Astrocyte (in vitro differentiated cells and primary cell): ENCODE measurements around the gene DPAGT1. TPM values are rescaled to one million over a fixed set of nuclear protein-coding genes. Genes with fewer than 3 reads are reported as not detected.

Source experiments
- DNase-seq: peaks from one replicate; pipeline ENCODE4 v3.0.0-alpha.2; 2010; ENCODE audit warnings: low read depth
- FAIRE-seq: peaks from 2 replicates; lab custom pipeline; 2011; peaks lifted over from hg19 to GRCh38; lab: Jason Lieb, UNC
- H2AFZ ChIP-seq: 2 replicates; pipeline ENCODE4 v1.6.0; 2012; ENCODE audit warnings: low read depth, low read length, inconsistent platforms
- H3K27ac ChIP-seq: 2 replicates; pipeline ENCODE4 v1.5.1; 2011; ENCODE audit warnings: low read depth, low read length, inconsistent platforms
- H3K27me3 ChIP-seq: 2 replicates; pipeline ENCODE4 v1.6.0; 2011; ENCODE audit warnings: low read length, inconsistent platforms; ENCODE audit not compliant: insufficient read depth
- H3K36me3 ChIP-seq: 2 replicates; pipeline ENCODE4 v1.5.1; 2011; ENCODE audit warnings: low read length, inconsistent platforms; ENCODE audit not compliant: insufficient read depth
- H3K4me1 ChIP-seq: 2 replicates; pipeline ENCODE4 v1.5.1; 2011; ENCODE audit warnings: low read length, inconsistent platforms; ENCODE audit not compliant: insufficient read depth
- H3K4me2 ChIP-seq: 2 replicates; pipeline ENCODE4 v1.6.0; 2012; ENCODE audit warnings: low read length, inconsistent platforms
- H3K4me3 ChIP-seq: 2 replicates; pipeline ENCODE4 v1.5.1; 2011; ENCODE audit warnings: low read depth, mild to moderate bottlenecking, low read length, inconsistent platforms; ENCODE audit not compliant: insufficient read depth
- H3K79me2 ChIP-seq: 2 replicates; pipeline ENCODE4 v1.6.0; 2012; ENCODE audit warnings: mild to moderate bottlenecking, low read length, inconsistent platforms; ENCODE audit not compliant: insufficient read depth
- H3K9ac ChIP-seq: 2 replicates; pipeline ENCODE4 v1.6.0; 2012; ENCODE audit warnings: mild to moderate bottlenecking, low read length, inconsistent platforms
- H3K9me3 ChIP-seq: 2 replicates; pipeline ENCODE4 v1.5.1; 2012; ENCODE audit warnings: low read depth, mild to moderate bottlenecking, low read length, inconsistent platforms; ENCODE audit not compliant: insufficient read depth
- H4K20me1 ChIP-seq: 2 replicates; pipeline ENCODE4 v1.6.0; 2012; ENCODE audit warnings: low read length, inconsistent platforms; ENCODE audit not compliant: insufficient read depth
- H3K27ac Mint-ChIP-seq: one replicate; pipeline ENCODE4 v1.8.0; 2021; ENCODE audit warnings: mild to moderate bottlenecking, mixed read lengths; ENCODE audit not compliant: unreplicated experiment
- H3K27me3 Mint-ChIP-seq: one replicate; pipeline ENCODE4 v1.8.0; 2021; ENCODE audit warnings: low read depth, mixed read lengths; ENCODE audit not compliant: unreplicated experiment
- H3K36me3 Mint-ChIP-seq: one replicate; pipeline ENCODE4 v1.8.0; 2021; ENCODE audit warnings: low read depth, mixed read lengths; ENCODE audit not compliant: unreplicated experiment
- H3K4me1 Mint-ChIP-seq: one replicate; pipeline ENCODE4 v1.8.0; 2021; ENCODE audit warnings: low read depth, mixed read lengths; ENCODE audit not compliant: unreplicated experiment
- H3K4me3 Mint-ChIP-seq: one replicate; pipeline ENCODE4 v1.8.0; 2021; ENCODE audit warnings: mild to moderate bottlenecking, moderate library complexity, mixed read lengths; ENCODE audit not compliant: unreplicated experiment
- H3K9me3 Mint-ChIP-seq: one replicate; pipeline ENCODE4 v1.8.0; 2021; ENCODE audit warnings: mild to moderate bottlenecking, mixed read lengths; ENCODE audit not compliant: unreplicated experiment
- CTCF ChIP-seq: IDR thresholded peaks from 2 replicates; pipeline ENCODE4 v1.5.1; 2011; ENCODE audit warnings: low read depth, mild to moderate bottlenecking, inconsistent platforms, low read length, moderate library complexity; ENCODE audit not compliant: insufficient read depth
- EZH2 ChIP-seq: IDR thresholded peaks from 2 replicates; pipeline ENCODE4 v1.6.1; 2012; ENCODE audit warnings: mild to moderate bottlenecking, low read length, inconsistent platforms; ENCODE audit not compliant: insufficient read depth
- total RNA-seq: library from RNA; stranded (reverse); gene quantifications from 2 replicates; pipeline ENCODE4 v1.2.1, GENCODE V29; 2021

Gene DPAGT1
- total RNA-seq, 1 donor from 2014 or later: 44.1 TPM

- H3K4me1 Mint-ChIP-seq: peaks cover 7% of the 10 kb centered on the region
- H3K4me2 ChIP-seq: no peak overlapping the region
- H3K27ac Mint-ChIP-seq: no peak overlapping the region
- FAIRE-seq (no peak), DNase-seq (no peak)
- no peaks in the 10 kb centered on the region for H3K79me2 ChIP-seq
- no peak overlapping the region for H3K4me3 Mint-ChIP-seq
- H4K20me1 ChIP-seq: no peaks in the 10 kb centered on the region
- no peaks in the 10 kb centered on the region for H3K27me3 ChIP-seq
- no peak overlapping the region for H3K9ac ChIP-seq
- H2AFZ ChIP-seq: no peak overlapping the region
- TF ChIP-seq EZH2 (no peak), CTCF (no peak)
- peaks cover 10% of the 10 kb centered on the region for H3K36me3 ChIP-seq
- peaks cover 25% of the 10 kb centered on the region for H3K36me3 Mint-ChIP-seq
- H3K4me1 ChIP-seq: peaks cover 9% of the 10 kb centered on the region
- no peaks in the 10 kb centered on the region for H3K9me3 Mint-ChIP-seq
- H3K27me3 Mint-ChIP-seq: no peaks in the 10 kb centered on the region
- H3K4me3 ChIP-seq: no peak overlapping the region
- H3K9me3 ChIP-seq: no peaks in the 10 kb centered on the region
- no peak overlapping the region for H3K27ac ChIP-seq
Measured at GRCh38 chr11:119116235-119116594, 14.6 kb upstream of the DPAGT1 start.

- H3K4me1 Mint-ChIP-seq: peaks cover 6% of the 10 kb centered on the region
- H3K27ac Mint-ChIP-seq: no peak overlapping the region
- no peaks in the 10 kb centered on the region for H4K20me1 ChIP-seq
- DNase-seq (no peak), FAIRE-seq (no peak)
- peaks cover 25% of the 10 kb centered on the region for H3K36me3 Mint-ChIP-seq
- no peak overlapping the region for H3K4me2 ChIP-seq
- H3K9me3 ChIP-seq: no peaks in the 10 kb centered on the region
- H3K9ac ChIP-seq: no peak overlapping the region
- H3K27me3 ChIP-seq: no peaks in the 10 kb centered on the region
- H3K4me1 ChIP-seq: peaks cover 4% of the 10 kb centered on the region
- H2AFZ ChIP-seq: no peak overlapping the region
- H3K27me3 Mint-ChIP-seq: no peaks in the 10 kb centered on the region
- TF ChIP-seq CTCF: no peak
- TF ChIP-seq EZH2: no peak
- H3K36me3 ChIP-seq: peaks cover 14% of the 10 kb centered on the region
- H3K27ac ChIP-seq: no peak overlapping the region
- H3K9me3 Mint-ChIP-seq: no peaks in the 10 kb centered on the region
- H3K79me2 ChIP-seq: no peaks in the 10 kb centered on the region
- no peak overlapping the region for H3K4me3 Mint-ChIP-seq
- no peak overlapping the region for H3K4me3 ChIP-seq
Measured at GRCh38 chr11:119115484-119116234, 14.0 kb upstream of the DPAGT1 start.

- no peak overlapping the region for H3K27ac Mint-ChIP-seq
- H3K9me3 ChIP-seq: no peaks in the 10 kb centered on the region
- no peak overlapping the region for H3K9ac ChIP-seq
- no peaks in the 10 kb centered on the region for H3K4me1 ChIP-seq
- no peak overlapping the region for H2AFZ ChIP-seq
- TF ChIP-seq CTCF (no peak), EZH2 (no peak)
- FAIRE-seq: no peak
- H4K20me1 ChIP-seq: peaks cover 7% of the 10 kb centered on the region
- H3K27me3 Mint-ChIP-seq: no peaks in the 10 kb centered on the region
- H3K27me3 ChIP-seq: no peaks in the 10 kb centered on the region
- H3K36me3 ChIP-seq: peaks cover 14% of the 10 kb centered on the region
- no peak overlapping the region for H3K4me2 ChIP-seq
- peaks cover 6% of the 10 kb centered on the region for H3K79me2 ChIP-seq
- no peak overlapping the region for H3K27ac ChIP-seq
- no peak for DNase-seq
- no peaks in the 10 kb centered on the region for H3K9me3 Mint-ChIP-seq
- peaks cover 29% of the 10 kb centered on the region for H3K36me3 Mint-ChIP-seq
- no peak overlapping the region for H3K4me3 Mint-ChIP-seq
- H3K4me3 ChIP-seq: no peak overlapping the region
- H3K4me1 Mint-ChIP-seq: peaks cover 5% of the 10 kb centered on the region
Measured at GRCh38 chr11:119114351-119114750, 12.7 kb upstream of the DPAGT1 start.
